Jurkat, Clone E6-1 (cell line): Measurements from ENCODE around the gene GALNTL6.

Experiments used
- DNase-seq: peaks from one replicate; pipeline ENCODE4 v3.0.0-alpha.2; 2011; ENCODE audit warnings: low read depth, low spot score
- H3K4me3 ChIP-seq: 2 replicates; pipeline ENCODE4 v1.5.1; 2011; ENCODE audit warnings: mild to moderate bottlenecking, low read length, control low read depth, moderate library complexity

Gene GALNTL6

DNA sequence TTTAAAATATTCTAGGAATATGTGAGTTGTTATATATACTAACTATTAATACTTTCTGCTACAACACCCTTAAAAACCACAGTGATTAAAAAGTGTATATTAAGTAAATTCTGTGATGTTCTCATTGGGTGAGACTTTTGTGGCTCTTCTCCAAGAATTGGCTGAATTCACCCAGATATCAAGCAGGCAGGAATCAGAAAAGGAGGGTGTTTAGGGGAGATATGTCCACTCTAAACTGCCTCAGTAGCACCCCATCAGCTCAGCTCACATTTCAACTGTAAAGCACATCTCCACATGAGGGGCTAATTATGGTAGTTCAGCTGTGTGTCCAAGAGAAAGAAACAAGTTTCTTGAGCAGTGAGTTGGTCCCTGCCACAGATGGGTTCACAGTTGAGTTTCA, 165.0 kb downstream of the GALNTL6 start:
- no peak overlapping the region for H3K4me3 ChIP-seq
- no peak for DNase-seq

DNA sequence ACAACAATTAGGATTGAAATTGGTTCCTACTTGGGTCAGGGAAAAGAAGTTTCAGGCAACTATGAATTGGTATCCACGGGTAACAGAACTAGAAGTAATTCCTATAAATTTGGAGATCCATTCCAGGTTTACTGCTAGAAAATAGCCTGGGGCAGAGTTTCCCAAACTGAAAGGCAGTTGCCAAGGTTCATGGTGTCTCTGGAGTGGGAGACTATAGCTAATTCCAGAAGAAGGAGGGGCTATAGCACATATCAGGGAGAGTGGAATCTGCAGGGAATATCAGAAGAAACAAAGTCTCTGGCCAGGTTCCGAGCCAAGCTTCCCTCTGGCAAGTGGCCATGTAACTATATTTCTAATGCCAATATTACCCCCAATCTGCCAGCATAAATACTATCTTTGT, 166.3 kb downstream of the GALNTL6 start:
- H3K4me3 ChIP-seq: no peak overlapping the region
- DNase-seq: no peak

DNA sequence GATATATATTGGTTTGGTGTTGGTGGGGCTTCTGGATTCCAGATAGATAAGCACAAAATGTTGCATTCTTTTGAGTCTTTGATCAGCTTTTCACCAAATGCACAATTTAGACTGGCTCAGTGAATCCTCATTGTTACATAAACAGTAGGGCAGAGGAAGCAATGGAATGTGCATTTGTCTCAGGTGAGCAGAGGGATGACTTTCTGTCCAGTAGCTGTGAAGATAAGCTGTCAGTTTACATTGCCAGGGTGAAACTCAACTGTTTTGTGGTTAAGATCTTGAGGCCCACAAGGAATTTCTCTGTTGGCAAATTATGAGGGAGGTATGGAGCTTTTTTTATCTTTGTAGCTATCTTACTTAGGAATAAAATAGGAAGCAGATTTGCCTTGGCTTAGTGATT, 168.0 kb downstream of the GALNTL6 start:
- no peak overlapping the region for H3K4me3 ChIP-seq
- DNase-seq: no peak

DNA sequence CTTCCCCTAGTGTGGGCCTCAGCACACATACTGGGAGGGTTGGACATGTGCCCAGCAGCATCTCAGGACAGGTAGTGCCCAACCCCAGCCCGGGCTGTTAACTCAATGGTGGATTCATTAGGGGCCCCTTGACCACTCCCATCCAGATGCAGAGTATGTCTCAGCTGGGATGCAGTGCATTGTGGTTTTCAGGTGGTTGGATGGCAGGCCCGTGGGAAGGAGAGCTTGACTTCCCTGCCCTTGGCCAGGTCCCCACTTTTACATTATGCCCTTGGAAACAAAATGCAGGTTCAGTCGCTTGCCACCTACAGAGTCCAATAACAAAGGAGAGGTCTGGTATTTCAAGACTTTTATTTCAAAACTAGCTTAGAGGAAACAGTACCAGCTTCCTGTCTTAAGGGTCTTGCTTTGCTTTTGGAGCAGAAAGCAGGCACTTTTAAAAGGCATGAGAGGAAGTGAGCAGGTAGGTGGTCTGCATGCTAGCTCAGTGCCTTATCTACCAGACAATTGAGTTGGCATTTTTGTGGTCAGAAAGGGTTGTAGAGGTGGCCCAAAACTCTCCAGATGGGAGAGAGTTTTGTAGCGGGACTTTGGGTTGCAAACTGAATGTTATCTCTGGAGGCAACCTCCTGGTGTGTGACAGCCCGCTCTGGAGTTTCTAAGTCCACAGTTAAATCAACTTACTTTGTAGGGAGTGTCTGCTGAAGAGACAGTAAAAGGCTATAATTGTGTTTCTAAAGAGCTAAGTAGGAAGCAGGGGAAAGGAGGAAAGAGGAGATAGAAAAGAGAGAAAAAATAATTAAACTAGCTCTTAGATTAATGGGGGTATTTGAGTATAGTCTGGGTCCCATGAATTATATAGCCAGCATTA, 171.0 kb downstream of the GALNTL6 start:
- no peak for DNase-seq
- no peak overlapping the region for H3K4me3 ChIP-seq

DNA sequence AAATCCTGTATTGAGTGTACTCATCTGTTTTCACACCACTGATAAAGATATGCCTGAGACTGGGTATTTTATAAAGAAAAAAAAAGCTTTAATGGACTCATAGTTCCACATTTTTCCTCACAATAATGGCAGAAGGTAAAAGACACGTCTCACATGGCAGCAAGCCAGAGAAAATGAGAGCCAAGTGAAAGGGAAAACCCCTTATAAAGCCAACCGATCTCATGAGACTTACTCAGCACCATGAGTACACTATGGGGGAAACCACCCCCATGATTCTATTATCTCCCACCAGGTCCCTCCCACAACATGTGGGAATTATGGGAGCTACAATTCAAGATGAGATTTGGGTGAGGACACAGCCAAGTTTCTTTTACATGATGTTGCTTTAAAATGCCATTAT, 171.9 kb downstream of the GALNTL6 start:
- no peak for DNase-seq

DNA sequence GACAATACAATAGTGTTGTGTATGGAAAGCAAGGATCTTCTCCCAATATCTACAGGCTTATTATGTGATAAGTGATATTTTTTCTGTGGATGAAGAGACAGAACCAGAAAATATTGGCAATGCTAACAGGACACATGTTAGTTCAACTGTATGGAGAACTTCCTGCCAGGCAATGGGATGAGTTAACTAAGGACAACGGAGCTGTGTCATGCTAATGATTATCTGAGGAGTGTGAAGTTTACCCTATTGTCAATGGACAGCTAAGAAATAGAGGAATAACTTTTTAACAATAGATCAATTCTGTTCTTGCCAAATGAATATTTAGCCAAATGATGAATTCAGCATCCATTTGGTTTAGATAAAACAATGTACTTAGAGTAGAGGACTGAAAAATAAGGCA, 180.0 kb downstream of the GALNTL6 start:
- no peak for DNase-seq
- no peak overlapping the region for H3K4me3 ChIP-seq

More for the DNA sequence above, 171.9 kb downstream of the GALNTL6 start:
- no peak overlapping the region for H3K4me3 ChIP-seq

DNA sequence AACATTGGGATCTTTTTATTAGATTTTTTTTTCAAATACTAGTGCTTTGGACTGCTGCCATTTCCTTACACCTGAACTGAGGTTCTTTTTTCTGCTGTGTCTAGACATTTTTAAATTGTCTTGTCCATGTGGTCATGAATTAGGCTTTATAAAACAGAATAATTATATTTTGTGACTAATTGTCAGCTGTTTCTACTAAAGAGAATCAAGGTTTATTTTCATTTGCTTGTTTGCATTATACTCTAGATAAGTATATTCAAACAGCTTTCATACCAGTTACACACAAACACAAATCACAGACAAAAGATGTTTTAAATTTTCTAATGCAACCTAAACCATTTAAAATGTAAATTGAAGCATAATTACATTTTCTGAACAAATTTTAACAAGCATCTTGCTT, 194.7 kb downstream of the GALNTL6 start:
- DNase-seq: no peak
- no peak overlapping the region for H3K4me3 ChIP-seq

DNA sequence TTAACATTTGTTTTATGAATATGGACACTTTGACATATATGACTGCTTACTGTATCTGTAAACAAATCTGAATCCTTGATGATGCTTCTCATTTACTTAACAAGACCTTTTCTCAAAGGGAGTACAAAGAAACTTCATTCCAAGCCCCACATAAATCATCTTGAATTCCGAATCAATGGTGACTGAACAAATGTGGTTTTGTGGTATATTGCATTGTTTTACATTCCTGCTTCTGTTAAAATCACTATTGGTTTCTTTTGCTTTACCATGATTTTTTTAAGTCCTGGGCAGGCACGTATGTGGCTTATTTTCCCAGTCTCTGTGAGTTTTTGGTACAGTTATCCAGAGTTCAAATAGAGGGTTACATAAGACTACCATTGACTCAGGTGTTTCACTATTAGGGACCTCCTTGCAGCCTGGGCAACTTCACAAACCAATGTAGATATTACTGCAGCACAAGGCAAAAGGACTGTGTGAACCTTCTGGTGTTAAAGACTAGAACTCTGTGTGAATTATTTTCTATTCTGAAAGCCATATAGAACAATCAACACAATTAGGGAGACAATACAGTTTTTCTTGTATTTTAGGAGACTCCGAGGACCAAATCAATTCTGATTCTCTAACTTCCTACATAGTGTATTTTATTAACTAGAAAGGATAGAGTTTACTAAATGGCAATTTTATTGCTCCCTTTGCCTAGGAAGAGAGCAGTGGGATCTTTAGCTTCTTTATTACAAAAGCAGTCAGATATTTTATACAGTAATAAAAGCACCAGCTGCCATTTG, 196.4 kb downstream of the GALNTL6 start:
- H3K4me3 ChIP-seq: no peak overlapping the region
- no peak for DNase-seq

DNA sequence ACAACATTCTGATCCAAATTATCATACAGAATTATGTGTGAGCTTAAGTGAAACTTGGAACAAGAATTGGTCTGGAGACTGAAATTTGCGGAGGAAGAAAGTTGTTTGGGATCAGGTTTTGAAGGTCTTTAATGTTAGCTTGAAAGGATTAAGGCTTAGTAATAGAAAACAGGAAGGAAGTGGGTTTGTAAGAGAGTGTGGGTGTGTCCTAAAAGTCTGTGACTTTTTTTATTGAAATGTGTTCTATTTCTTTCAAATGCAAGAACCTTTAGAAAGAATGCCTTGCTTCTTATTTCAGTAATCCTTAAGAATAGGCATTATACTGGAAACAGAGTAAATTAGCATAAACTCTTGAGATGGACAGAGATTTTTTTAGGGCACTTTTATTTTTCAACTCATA, 198.0 kb downstream of the GALNTL6 start:
- H3K4me3 ChIP-seq: no peak overlapping the region
- DNase-seq: peak; percentile 1

DNA sequence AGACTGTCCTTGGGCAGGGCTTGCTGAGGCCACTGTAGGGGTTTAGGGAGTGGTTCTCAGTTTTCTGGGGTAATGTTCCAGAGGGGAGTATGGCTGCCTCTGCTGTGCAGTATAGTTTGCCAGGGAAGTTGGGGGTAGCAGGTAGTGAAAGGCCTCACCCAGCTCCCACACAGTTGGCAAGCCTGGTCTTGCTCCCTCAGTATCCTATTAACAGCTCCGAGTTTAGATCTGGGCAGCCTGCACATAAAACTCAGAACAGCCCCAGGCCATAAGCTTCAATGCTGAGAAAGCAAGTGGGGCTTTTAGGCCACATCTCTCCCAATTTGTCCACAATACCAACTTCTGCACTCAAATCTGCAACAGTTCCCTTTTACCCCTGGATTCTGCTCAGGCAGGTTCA, 205.2 kb downstream of the GALNTL6 start:
- DNase-seq: no peak

DNA sequence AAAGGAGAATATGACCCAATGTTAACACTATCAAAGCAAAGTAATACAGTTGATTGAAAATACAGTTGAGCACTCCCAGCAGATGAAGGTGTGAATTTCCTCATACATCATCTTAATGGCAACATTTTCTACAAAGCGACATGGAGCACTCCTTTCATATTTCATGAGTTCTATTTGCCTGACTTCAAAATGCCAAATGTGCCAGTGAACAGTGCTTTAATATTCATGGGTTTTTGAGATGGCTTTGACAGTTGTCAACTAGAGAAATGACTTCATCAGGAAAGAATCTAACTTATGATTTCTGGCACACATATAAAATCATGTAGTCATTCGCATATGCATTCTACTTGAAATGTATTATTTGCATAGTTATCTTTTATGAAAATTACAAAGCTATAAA, 222.4 kb downstream of the GALNTL6 start:
- no peak overlapping the region for H3K4me3 ChIP-seq
- DNase-seq: no peak

More for the DNA sequence above, 205.2 kb downstream of the GALNTL6 start:
- no peak overlapping the region for H3K4me3 ChIP-seq

DNA sequence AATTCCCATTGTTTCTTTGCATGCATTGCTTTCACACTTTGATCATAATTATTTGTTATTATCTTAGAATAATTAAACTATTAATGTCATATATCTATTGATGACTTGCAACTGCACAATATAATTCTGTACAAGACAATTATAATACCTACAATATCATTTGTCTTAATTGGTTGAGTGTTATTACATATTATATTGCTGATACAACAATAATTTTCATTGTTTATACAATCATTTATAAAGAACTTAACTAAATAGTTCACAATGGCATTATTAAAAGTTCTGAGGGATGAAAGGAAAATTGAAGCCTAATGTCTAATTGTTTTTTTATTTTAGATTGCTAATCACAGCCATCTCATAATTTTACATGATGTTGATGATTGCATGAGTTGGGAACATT, 227.6 kb downstream of the GALNTL6 start:
- no peak for DNase-seq
- H3K4me3 ChIP-seq: no peak overlapping the region

DNA sequence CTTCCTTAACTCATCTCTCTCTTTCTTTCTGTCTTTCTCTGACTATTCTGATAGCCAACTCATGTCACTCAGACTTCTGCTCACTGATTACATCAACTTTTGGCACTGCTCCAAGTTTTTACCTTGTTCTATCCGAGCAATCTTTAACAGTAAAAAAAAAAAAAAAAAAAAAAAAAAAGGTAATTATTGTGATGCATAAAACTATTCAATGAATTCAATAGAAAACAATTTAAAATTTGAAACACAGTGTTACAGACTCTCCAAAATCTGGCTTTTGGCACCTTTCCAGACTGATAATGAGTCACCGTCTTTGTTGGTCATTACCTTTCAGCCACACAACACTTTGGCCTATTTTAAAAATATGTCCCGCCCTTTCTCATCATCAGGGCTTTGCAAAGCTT, 229.5 kb downstream of the GALNTL6 start:
- DNase-seq: no peak
- H3K4me3 ChIP-seq: no peak overlapping the region

DNA sequence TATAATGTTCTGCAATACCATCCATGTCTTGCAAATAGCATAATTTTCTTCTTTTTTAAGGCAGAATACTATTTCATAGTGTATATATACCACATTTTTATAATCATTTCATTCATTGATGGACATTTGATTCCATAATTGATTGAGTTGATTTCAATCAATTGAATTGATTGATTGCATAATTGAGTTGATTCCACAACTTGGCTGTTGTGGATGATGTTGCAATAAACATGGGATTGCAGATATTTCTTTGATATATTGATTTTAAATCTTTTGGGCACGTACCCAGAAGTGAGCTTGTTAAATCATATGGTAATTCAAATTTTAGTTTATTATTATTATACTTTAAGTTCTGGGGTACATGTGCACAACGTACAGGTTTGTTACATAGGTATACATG, 232.8 kb downstream of the GALNTL6 start:
- no peak for DNase-seq

DNA sequence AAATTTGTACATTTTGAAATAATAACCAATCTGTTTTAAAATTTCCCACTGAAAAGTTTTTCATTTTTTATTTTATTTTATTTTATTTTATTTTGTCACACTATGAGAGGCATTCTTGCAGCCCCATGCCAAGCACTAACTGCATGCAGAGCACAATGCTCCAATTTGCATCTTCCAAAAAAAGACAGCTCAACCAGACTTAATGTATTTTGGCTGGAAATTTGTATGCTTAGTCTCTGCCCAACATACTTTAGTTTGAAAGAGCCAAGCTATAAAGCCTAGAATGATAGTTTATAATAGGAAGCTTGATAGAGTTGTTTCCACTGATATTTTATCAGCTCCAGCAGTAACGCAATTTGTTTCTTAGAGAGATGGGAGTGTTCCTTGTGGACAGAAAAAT, 235.5 kb downstream of the GALNTL6 start:
- H3K4me3 ChIP-seq: no peak overlapping the region
- DNase-seq: no peak

More for the DNA sequence above, 232.8 kb downstream of the GALNTL6 start:
- H3K4me3 ChIP-seq: no peak overlapping the region

DNA sequence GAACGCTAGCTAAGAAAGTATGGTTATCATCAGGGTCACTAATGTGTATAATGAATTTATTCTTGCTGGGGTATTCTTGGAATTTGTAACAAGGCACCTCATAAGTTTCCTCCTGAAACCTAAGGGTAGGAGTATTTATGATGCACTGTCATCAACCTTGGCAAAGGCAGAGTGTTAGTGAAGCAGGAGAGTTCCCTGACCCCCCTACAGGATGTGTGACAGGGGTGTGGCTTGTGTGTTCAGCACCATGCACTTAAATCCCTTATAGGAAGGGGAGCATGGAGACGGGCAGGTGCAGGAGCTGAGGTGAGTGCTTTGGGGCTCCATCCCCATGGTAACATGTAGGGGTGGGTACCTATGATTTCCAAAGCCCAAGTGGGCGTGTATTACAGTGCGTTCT, 237.7 kb downstream of the GALNTL6 start:
- DNase-seq: no peak
- no peak overlapping the region for H3K4me3 ChIP-seq

DNA sequence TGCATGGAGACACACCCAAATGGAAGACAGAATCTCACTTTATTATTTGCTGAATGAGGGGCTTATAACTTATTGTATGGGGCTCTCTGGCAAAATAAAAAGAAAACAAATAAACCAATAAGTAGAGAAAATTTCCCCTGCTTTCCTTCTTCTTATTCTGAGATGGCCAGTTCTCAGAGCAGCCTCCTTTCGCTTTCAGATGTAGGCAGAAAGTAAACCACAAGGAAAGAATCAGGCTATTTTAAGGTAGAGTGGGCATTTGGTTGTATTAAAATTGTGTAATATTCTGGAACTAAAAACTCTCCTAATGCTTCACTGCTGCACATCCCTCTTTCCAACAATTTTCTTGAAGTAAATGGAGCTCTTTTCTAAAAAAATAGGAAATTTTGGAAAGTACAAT, 241.8 kb downstream of the GALNTL6 start:
- H3K4me3 ChIP-seq: no peak overlapping the region
- no peak for DNase-seq

DNA sequence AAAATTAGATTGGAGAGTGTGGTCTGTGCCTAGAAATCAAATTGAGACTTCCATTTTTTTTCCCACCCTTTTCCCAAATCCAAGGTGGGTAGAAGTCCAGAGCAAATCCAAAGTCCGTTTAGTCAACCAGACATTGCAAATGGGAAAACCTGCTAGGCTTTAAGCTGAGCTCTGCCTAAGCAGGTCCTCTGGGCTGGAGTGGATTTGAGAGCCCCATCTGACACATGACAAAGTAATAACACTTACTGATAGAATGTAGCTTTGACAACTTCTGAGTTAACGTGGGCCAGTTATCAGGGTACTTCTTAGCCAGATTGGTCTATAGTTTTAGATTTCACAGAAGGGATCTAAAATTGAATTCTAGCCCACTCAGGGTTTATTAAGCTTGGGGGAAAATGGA, 242.3 kb downstream of the GALNTL6 start:
- H3K4me3 ChIP-seq: no peak overlapping the region
- no peak for DNase-seq

DNA sequence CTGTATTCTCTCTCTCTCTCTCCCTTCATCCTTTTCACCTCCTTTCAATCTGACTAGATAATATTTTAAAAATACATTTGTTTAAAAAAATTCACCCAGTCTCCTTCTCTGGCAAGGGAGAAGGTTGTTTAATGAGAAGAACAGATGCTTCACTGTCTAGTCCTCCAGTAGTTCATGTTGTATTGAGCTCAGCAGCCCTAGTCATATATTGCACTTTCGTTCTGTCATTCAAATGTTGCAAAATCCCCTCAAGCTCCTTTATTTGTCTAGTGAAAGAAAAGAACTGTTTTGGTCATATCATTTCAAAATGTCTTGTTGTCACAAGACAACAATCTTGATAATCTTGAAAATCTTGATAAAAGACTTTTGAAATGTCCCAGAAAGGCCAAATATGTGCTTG, 248.0 kb downstream of the GALNTL6 start:
- DNase-seq: no peak
- no peak overlapping the region for H3K4me3 ChIP-seq

DNA sequence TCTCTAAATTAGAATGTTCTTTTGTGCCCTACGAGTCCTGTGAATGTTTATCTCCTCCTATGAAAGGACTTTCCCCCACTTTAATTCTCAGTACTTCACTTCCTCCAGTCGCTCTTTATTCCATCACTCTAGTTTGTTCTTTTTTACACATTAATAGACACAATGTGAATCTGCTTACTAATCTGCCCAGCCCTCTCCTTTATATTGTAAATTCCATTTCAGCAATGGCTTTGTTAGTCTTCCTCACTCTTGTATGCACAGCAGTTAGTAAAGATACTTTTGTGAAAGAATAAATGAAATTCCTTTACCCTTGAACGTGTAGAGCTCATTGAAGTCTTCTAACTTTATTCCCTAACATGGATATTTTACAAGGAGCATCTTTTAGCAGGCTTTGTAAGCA, 255.3 kb downstream of the GALNTL6 start:
- H3K4me3 ChIP-seq: no peak overlapping the region
- no peak for DNase-seq
